Measurements from ENCODE around the gene NRIP3. TPM values are rescaled to one million over a fixed set of nuclear protein-coding genes. Genes with fewer than 3 reads are reported as not detected.
A peak's percentile ranks its signal among the peaks of the same experiment; 100 is the strongest.

NRIP3 gene
- total RNA-seq, 1 donor from 2014 or later, result 7.7 TPM

GRCh38 chr11:8961401-8961800, 42.4 kb downstream of the NRIP3 start:
- TF ChIP-seq, protein P1, sequence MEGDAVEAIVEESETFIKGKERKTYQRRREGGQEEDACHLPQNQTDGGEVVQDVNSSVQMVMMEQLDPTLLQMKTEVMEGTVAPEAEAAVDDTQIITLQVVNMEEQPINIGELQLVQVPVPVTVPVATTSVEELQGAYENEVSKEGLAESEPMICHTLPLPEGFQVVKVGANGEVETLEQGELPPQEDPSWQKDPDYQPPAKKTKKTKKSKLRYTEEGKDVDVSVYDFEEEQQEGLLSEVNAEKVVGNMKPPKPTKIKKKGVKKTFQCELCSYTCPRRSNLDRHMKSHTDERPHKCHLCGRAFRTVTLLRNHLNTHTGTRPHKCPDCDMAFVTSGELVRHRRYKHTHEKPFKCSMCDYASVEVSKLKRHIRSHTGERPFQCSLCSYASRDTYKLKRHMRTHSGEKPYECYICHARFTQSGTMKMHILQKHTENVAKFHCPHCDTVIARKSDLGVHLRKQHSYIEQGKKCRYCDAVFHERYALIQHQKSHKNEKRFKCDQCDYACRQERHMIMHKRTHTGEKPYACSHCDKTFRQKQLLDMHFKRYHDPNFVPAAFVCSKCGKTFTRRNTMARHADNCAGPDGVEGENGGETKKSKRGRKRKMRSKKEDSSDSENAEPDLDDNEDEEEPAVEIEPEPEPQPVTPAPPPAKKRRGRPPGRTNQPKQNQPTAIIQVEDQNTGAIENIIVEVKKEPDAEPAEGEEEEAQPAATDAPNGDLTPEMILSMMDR (IDR thresholded peaks at IDR 0.05), result no peak
- no peaks in the 10 kb centered on the region for H3K9me3 ChIP-seq
- no peak overlapping the region for H3K4me3 ChIP-seq
- H3K36me3 ChIP-seq, result no peaks in the 10 kb centered on the region
- H3K27me3 ChIP-seq, result no peaks in the 10 kb centered on the region
- no peak for DNase-seq (ENCODE audit: low spot score in 2 of 2)
- no peak overlapping the region for H3K27ac ChIP-seq
- H3K4me1 ChIP-seq, result peaks cover 6 to 21% of the 10 kb centered on the region in 2 donors
- intact Hi-C loops (cut with DNase I), result loop anchor here (5.0 kb wide), 3 partner anchors 89 to 279 kb away; partner anchors contain the start of genes RPL27A and TRIM66

GRCh38 chr11:8959546-8960166, 44.1 kb downstream of the NRIP3 start:
- TF ChIP-seq, protein P1 (IDR thresholded peaks at IDR 0.05), result peak; percentile 56 to 71 (median 57)
- Histone ChIP-seq H3K4me1 (peaks cover 6 to 17% of the 10 kb centered on the region in 2 donors), H3K36me3 (peaks cover 13 to 15% of the 10 kb centered on the region in 2 donors), H3K27ac (peak overlapping the region; percentile 53 to 69), H3K9me3 (no peaks in the 10 kb centered on the region), H3K4me3 (peak overlapping the region; percentile 13 to 19), H3K27me3 (no peaks in the 10 kb centered on the region)
- DNase-seq (ENCODE audit: low spot score in 2 of 2), result peak in 1 of 2 donors; percentile 70
- intact Hi-C loops (cut with DNase I), result loop anchor here (2.0 to 5.0 kb wide), 5 partner anchors 43 to 277 kb away; partner anchors contain the start of genes RPL27A and TRIM66

GRCh38 chr11:8956860-8957259, 46.9 kb downstream of the NRIP3 start:
- TF ChIP-seq, protein P1 (IDR thresholded peaks at IDR 0.05), result no peak
- peaks cover 6 to 8% of the 10 kb centered on the region in 2 donors for H3K4me1 ChIP-seq
- no peak overlapping the region for H3K4me3 ChIP-seq
- H3K27ac ChIP-seq, result no peak overlapping the region
- no peak for DNase-seq (ENCODE audit: low spot score in 2 of 2)
- peaks cover 37 to 38% of the 10 kb centered on the region in 2 donors for H3K36me3 ChIP-seq
- intact Hi-C loops (cut with DNase I), result no loop called here
- H3K27me3 ChIP-seq, result no peaks in the 10 kb centered on the region
- no peaks in the 10 kb centered on the region for H3K9me3 ChIP-seq

- no peak for DNase-seq (ENCODE audit: low spot score in 2 of 2)
- Histone ChIP-seq H3K4me1 (no peaks in the 10 kb centered on the region), H3K27ac (no peak overlapping the region), H3K4me3 (no peak overlapping the region), H3K9me3 (no peaks in the 10 kb centered on the region), H3K27me3 (no peaks in the 10 kb centered on the region), H3K36me3 (peaks cover 36 to 61% of the 10 kb centered on the region in 2 donors)
- intact Hi-C loops (cut with DNase I), result no loop called here
- TF ChIP-seq, protein P1 (IDR thresholded peaks at IDR 0.05), result no peak
These were observed 54.9 kb downstream of the NRIP3 start for GRCh38 chr11:8948886-8949285.

DNA sequence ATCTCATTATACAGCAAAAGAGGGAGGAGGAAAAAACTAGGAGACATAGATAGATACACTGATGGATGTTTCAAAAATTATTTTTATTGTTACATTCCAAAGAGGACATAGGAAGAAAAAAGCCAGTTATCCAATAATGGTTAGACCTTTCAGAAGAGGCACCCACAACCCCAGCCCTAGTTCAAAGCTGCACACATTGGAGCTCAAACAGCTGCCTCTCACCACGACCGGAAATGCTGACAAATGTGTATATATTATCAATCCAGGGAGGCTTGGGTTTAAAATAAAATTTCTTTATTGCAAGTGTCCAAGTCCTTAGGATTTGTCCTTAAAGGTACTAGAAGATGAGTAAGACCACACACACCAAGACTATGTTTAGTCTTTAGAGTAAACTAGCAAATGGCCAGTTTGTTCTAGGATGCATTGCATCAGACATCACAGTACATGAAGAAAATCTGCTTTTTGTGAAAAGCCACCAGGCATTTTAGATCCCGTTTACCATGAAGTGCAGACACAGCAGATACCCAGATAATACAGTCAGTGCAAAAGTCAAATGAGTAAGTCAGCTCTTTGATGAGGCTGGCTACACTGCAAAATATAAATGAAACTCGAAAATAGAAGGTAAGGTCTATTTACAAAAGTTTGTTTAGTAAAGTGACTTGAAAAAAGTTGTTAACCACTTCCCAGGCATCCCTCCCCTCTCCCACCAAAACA, 56.4 kb downstream of the NRIP3 start:
- H3K4me3 ChIP-seq, result no peak overlapping the region
- intact Hi-C loops (cut with DNase I), result no loop called here
- DNase-seq (ENCODE audit: low spot score in 2 of 2), result no peak
- TF ChIP-seq, protein P1 (IDR thresholded peaks at IDR 0.05), result no peak
- H3K27ac ChIP-seq, result no peak overlapping the region
- H3K36me3 ChIP-seq, result peaks cover 23 to 49% of the 10 kb centered on the region in 2 donors
- no peaks in the 10 kb centered on the region for H3K4me1 ChIP-seq
- no peaks in the 10 kb centered on the region for H3K9me3 ChIP-seq
- no peaks in the 10 kb centered on the region for H3K27me3 ChIP-seq

Measured in ascending aorta (tissue), 2 donors.